ENCODE results near the gene RIF1. TPM values are rescaled to one million over a fixed set of nuclear protein-coding genes. Genes with fewer than 3 reads are reported as not detected.

The RIF1 gene
- total RNA-seq, 1 experiment from 2014 or later: 37.1 TPM

- Histone ChIP-seq H3K9me2 (replicated peaks; ENCODE audit: low read length) (no peaks in the 10 kb centered on the region), H3K79me2 (ENCODE audit: low read length) (no peaks in the 10 kb centered on the region), H2AFZ (ENCODE audit: low read length) (no peak overlapping the region), H3K4me2 (ENCODE audit: low read length) (no peak overlapping the region), H3K9ac (ENCODE audit: low read length) (no peak overlapping the region), H3K27ac (ENCODE audit: low read length) (no peak overlapping the region), H3K4me1 (ENCODE audit: insufficient read depth, low read length) (0 out of 2 replicates have a peak, but pooled peaks cover 3% of the 10 kb centered on the region), H3F3A (ENCODE audit: low read length, unreplicated experiment) (no peaks in the 10 kb centered on the region), H3K27me3 (ENCODE audit: low read length) (no peaks in the 10 kb centered on the region), H4K20me1 (ENCODE audit: low read length) (no peaks in the 10 kb centered on the region), H3K4me3 (ENCODE audit: low read length) (no peak overlapping the region), H3K9me3 (ENCODE audit: low read length) (no peaks in the 10 kb centered on the region), H3K36me3 (ENCODE audit: low read depth, low read length) (peaks cover 42% of the 10 kb centered on the region)
- BruUV-seq (replicated peaks): no TSS peak
- ATAC-seq (no peak), DNase-seq (no peak)
- intact Hi-C loops (cut with micrococcal nuclease): no loop called here
- TF ChIP-seq CTCF (conservative IDR thresholded peaks at IDR 0.05; ENCODE audit: low read depth, low read length) (no peak), EZH2phosphoT487 (IDR thresholded peaks at IDR 0.05; ENCODE audit: borderline replicate concordance, low read length) (no peak), EZH2 (IDR thresholded peaks at IDR 0.05; ENCODE audit: low read length, unreplicated experiment) (no peak)
- ChIA-PET POLR2A (ENCODE audit: unreplicated experiment) (no interaction called here), CTCF (no interaction called here)
These were observed 72.5 kb downstream of the RIF1 start for GRCh38 chr2:151482171-151482725.

GRCh38 chr2:151483546-151483945 is 73.8 kb downstream of the RIF1 start:
- Histone ChIP-seq H3K4me3 (ENCODE audit: low read length) (no peak overlapping the region), H3K9me3 (ENCODE audit: low read length) (no peaks in the 10 kb centered on the region), H3K9ac (ENCODE audit: low read length) (no peak overlapping the region), H3K36me3 (ENCODE audit: low read depth, low read length) (peaks cover 38% of the 10 kb centered on the region), H2AFZ (ENCODE audit: low read length) (no peak overlapping the region), H3K9me2 (replicated peaks; ENCODE audit: low read length) (no peaks in the 10 kb centered on the region), H3K27me3 (ENCODE audit: low read length) (no peaks in the 10 kb centered on the region), H3F3A (ENCODE audit: low read length, unreplicated experiment) (no peaks in the 10 kb centered on the region), H3K79me2 (ENCODE audit: low read length) (no peaks in the 10 kb centered on the region), H3K27ac (ENCODE audit: low read length) (no peak overlapping the region), H3K4me1 (ENCODE audit: insufficient read depth, low read length) (no peaks in the 10 kb centered on the region), H3K4me2 (ENCODE audit: low read length) (no peak overlapping the region), H4K20me1 (ENCODE audit: low read length) (no peaks in the 10 kb centered on the region)
- DNase-seq (no peak), ATAC-seq (no peak)
- TF ChIP-seq EZH2phosphoT487 (IDR thresholded peaks at IDR 0.05; ENCODE audit: borderline replicate concordance, low read length) (no peak), CTCF (conservative IDR thresholded peaks at IDR 0.05; ENCODE audit: low read depth, low read length) (no peak), EZH2 (IDR thresholded peaks at IDR 0.05; ENCODE audit: low read length, unreplicated experiment) (no peak)
- no TSS peak for BruUV-seq (replicated peaks)
- POLR2A ChIA-PET (ENCODE audit: unreplicated experiment): no interaction called here
- intact Hi-C loops (cut with micrococcal nuclease): no loop called here
- CTCF ChIA-PET: no interaction called here

- ChIA-PET POLR2A (ENCODE audit: unreplicated experiment) (no interaction called here), CTCF (no interaction called here)
- Histone ChIP-seq H2AFZ (ENCODE audit: low read length) (no peak overlapping the region), H3K4me2 (ENCODE audit: low read length) (no peak overlapping the region), H3K4me1 (ENCODE audit: insufficient read depth, low read length) (no peaks in the 10 kb centered on the region), H3K27ac (ENCODE audit: low read length) (no peak overlapping the region), H3K4me3 (ENCODE audit: low read length) (no peak overlapping the region), H3K27me3 (ENCODE audit: low read length) (no peaks in the 10 kb centered on the region), H3F3A (ENCODE audit: low read length, unreplicated experiment) (no peaks in the 10 kb centered on the region), H3K9ac (ENCODE audit: low read length) (no peak overlapping the region), H3K9me2 (replicated peaks; ENCODE audit: low read length) (no peaks in the 10 kb centered on the region), H3K9me3 (ENCODE audit: low read length) (no peaks in the 10 kb centered on the region), H3K36me3 (ENCODE audit: low read depth, low read length) (peaks cover 40% of the 10 kb centered on the region), H4K20me1 (ENCODE audit: low read length) (no peaks in the 10 kb centered on the region), H3K79me2 (ENCODE audit: low read length) (no peaks in the 10 kb centered on the region)
- intact Hi-C loops (cut with micrococcal nuclease): no loop called here
- TF ChIP-seq EZH2phosphoT487 (IDR thresholded peaks at IDR 0.05; ENCODE audit: borderline replicate concordance, low read length): no peak
- no peak for TF ChIP-seq EZH2 (IDR thresholded peaks at IDR 0.05; ENCODE audit: low read length, unreplicated experiment)
- no peak for TF ChIP-seq CTCF (conservative IDR thresholded peaks at IDR 0.05; ENCODE audit: low read depth, low read length)
- no peak for DNase-seq
- BruUV-seq (replicated peaks): no TSS peak
- no peak for ATAC-seq
These were observed 74.4 kb downstream of the RIF1 start for GRCh38 chr2:151484100-151484499.

Data from PC-3 (cell line).